Right lobe of liver (tissue), 6 donors: ENCODE measurements around the gene GMDS. TPM values are rescaled to one million over a fixed set of nuclear protein-coding genes. Genes with fewer than 3 reads are reported as not detected.

Experiments used
- ATAC-seq, 4 donors: fragments of 200-7000 bp; cut with Tn5 transposase; one replicate each; pipeline ENCODE4 v1.9.1; 2020; ENCODE audit warnings: mild to moderate bottlenecking in 4 of 4, moderate library complexity in 4 of 4
- DNase-seq, 3 donors: peaks; one replicate each; pipeline ENCODE4 v3.0.0-alpha.2; 2020
- H3K27ac ChIP-seq, 3 donors: fragments of 200-600 bp; one replicate each; pipeline ENCODE4 v1.8.0; 2022
- H3K27me3 ChIP-seq, 2 donors: fragments of 200-600 bp; one replicate each; pipeline ENCODE4 v1.8.0; 2022
- H3K36me3 ChIP-seq, 4 donors: fragments of 200-600 bp; sonication (generic) in 1 of 4; one replicate each; pipeline versions ENCODE4 v1.5.1 to v1.8.0; 2017 to 2022; ENCODE audit warnings: control low read depth in 1 of 4
- H3K4me1 ChIP-seq, 4 donors: fragments of 200-600 bp; sonication (generic) in 1 of 4; one replicate each; pipeline versions ENCODE4 v1.5.1 to v1.8.0; 2017 to 2022; ENCODE audit warnings: control low read depth in 1 of 4
- H3K4me3 ChIP-seq, 3 donors: fragments of 200-600 bp; one replicate each; pipeline ENCODE4 v1.8.0; 2022
- H3K9me3 ChIP-seq, 4 donors: fragments of 200-600 bp; sonication (generic) in 1 of 4; one replicate each; pipeline versions ENCODE4 v1.5.1 to v1.8.0; 2017 to 2022; ENCODE audit warnings: control low read depth in 1 of 4
- POLR2A ChIP-seq: fragments of 450-650 bp; IDR thresholded peaks from one replicate; pipeline ENCODE4 v1.6.1; 2017; ENCODE audit warnings: antibody characterized with exemption, mild to moderate bottlenecking
- WGBS: methylation state at CpG from one replicate; pipeline ENCODE4 v1.1.6; 2018; ENCODE audit warnings: low coverage, low lambda C conversion rate; ENCODE audit not compliant: insufficient coverage; ENCODE audit errors: missing lambda C conversion rate; 5-methylcytosine and 5-hydroxymethylcytosine counted together
- intact Hi-C, 2 donors: fragments of 100-400 bp; cut with DNase I; formaldehyde crosslinking; loops; one replicate each; pipeline versions ENCODE4 v1.11.2 to v1.14.1; 2022
- total RNA-seq, 6 experiments: library from RNA; depleted of rRNA in 2 of 6; stranded (reverse); fragments of >200 nt in 2 of 6; fragmentation: NEBNext Ultra II Directional in 3 of 6; extraction: Animal tissue kit (Norgen Biotek cat#: 25700) in 3 of 6; gene quantifications; one replicate each; pipeline versions ENCODE4 v1.1.0 to v1.2.4, GENCODE V29; 2016 to 2023
- TF ChIP-seq, protein P1 (sequence below), 4 donors: fragments of 200-600 bp in 3 of 4; fragments of 450-650 bp in 1 of 4; IDR thresholded peaks; one replicate each; pipeline versions ENCODE4 v1.5.1 to v1.8.0; 2016 to 2022; ENCODE audit warnings: antibody characterized with exemption in 4 of 4, mild to moderate bottlenecking in 2 of 4
- donor health status: DM: no; HTN: yes; CAD: no.
- donor health status: DM: no; HTN: no; CAD: no.
- donor health status: DM: no; HTN: no; CAD: no.
- donor health status: DM: no; HTN: yes; CAD: no.
- donor health status: DM: no; HTN: yes; CAD: no.

The GMDS gene
- total RNA-seq, 6 experiments from 2014 or later, result 15.9 to 34.4 (median 23.4) TPM

DNA sequence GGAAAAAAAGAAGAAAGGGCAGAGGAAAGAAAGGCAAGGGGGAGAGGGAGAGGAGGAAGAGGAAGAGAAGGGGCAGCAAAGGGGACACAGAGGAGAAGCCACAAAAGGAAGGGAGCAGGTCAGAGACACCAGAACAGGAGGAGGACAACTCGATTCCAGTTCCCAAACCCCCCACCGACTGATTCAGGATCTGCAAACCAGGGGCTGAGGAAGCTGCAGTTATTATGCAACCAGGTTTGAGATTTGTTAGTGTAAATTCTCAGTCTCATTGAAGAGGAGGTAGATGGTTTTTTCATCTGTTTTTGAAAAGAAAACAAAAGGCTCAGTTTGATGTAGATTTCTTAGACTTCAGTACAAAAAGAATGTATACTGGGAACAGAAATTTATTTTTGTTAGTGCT, 432.9 kb downstream of the GMDS start:
- WGBS, result 53% methylated on average over 2 of the region's 2 CpGs
- no peaks in the 10 kb centered on the region for H3K27me3 ChIP-seq
- no peaks in the 10 kb centered on the region for H3K4me1 ChIP-seq
- H3K27ac ChIP-seq, result no peak overlapping the region
- DNase-seq (no peak), ATAC-seq (no peak)
- H3K36me3 ChIP-seq, result no peaks in the 10 kb centered on the region
- H3K4me3 ChIP-seq, result no peak overlapping the region
- no peaks in the 10 kb centered on the region for H3K9me3 ChIP-seq
- TF ChIP-seq, protein P1, sequence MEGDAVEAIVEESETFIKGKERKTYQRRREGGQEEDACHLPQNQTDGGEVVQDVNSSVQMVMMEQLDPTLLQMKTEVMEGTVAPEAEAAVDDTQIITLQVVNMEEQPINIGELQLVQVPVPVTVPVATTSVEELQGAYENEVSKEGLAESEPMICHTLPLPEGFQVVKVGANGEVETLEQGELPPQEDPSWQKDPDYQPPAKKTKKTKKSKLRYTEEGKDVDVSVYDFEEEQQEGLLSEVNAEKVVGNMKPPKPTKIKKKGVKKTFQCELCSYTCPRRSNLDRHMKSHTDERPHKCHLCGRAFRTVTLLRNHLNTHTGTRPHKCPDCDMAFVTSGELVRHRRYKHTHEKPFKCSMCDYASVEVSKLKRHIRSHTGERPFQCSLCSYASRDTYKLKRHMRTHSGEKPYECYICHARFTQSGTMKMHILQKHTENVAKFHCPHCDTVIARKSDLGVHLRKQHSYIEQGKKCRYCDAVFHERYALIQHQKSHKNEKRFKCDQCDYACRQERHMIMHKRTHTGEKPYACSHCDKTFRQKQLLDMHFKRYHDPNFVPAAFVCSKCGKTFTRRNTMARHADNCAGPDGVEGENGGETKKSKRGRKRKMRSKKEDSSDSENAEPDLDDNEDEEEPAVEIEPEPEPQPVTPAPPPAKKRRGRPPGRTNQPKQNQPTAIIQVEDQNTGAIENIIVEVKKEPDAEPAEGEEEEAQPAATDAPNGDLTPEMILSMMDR (IDR thresholded peaks at IDR 0.05), result no peak
- no peak for TF ChIP-seq POLR2A
- intact Hi-C loops, result no loop called here

GRCh38 chr6:1812034-1812433, 433.4 kb downstream of the GMDS start:
- TF ChIP-seq, protein P1 (IDR thresholded peaks at IDR 0.05), result no peak
- TF ChIP-seq POLR2A, result no peak
- ATAC-seq (no peak), DNase-seq (no peak)
- 94% methylated on average over 5 of the region's 7 CpGs for WGBS
- H3K27ac ChIP-seq, result no peak overlapping the region
- no peaks in the 10 kb centered on the region for H3K36me3 ChIP-seq
- H3K4me3 ChIP-seq, result no peak overlapping the region
- intact Hi-C loops, result no loop called here
- H3K9me3 ChIP-seq, result no peaks in the 10 kb centered on the region
- no peaks in the 10 kb centered on the region for H3K4me1 ChIP-seq
- H3K27me3 ChIP-seq, result no peaks in the 10 kb centered on the region

- WGBS, result 89% methylated on average over 2 of the region's 2 CpGs
- ATAC-seq, result no peak
- H3K27ac ChIP-seq, result no peak overlapping the region
- TF ChIP-seq POLR2A, result no peak
- TF ChIP-seq, protein P1 (IDR thresholded peaks at IDR 0.05), result no peak
- no peaks in the 10 kb centered on the region for H3K27me3 ChIP-seq
- no peaks in the 10 kb centered on the region for H3K9me3 ChIP-seq
- DNase-seq, result no peak
- H3K4me1 ChIP-seq, result no peaks in the 10 kb centered on the region
- H3K4me3 ChIP-seq, result no peak overlapping the region
- intact Hi-C loops, result no loop called here
- H3K36me3 ChIP-seq, result no peaks in the 10 kb centered on the region
These were observed 434.5 kb downstream of the GMDS start for GRCh38 chr6:1810880-1811279.

GRCh38 chr6:1809291-1809988, 436.0 kb downstream of the GMDS start:
- H3K9me3 ChIP-seq, result no peaks in the 10 kb centered on the region
- WGBS, result 96% methylated on average over 11 of the region's 11 CpGs
- TF ChIP-seq POLR2A, result no peak
- TF ChIP-seq, protein P1 (IDR thresholded peaks at IDR 0.05), result no peak
- H3K4me1 ChIP-seq, result no peaks in the 10 kb centered on the region
- H3K27ac ChIP-seq, result no peak overlapping the region
- ATAC-seq, result no peak
- no peaks in the 10 kb centered on the region for H3K36me3 ChIP-seq
- no peaks in the 10 kb centered on the region for H3K27me3 ChIP-seq
- intact Hi-C loops, result no loop called here
- DNase-seq, result no peak
- no peak overlapping the region for H3K4me3 ChIP-seq

- Histone ChIP-seq H3K9me3 (no peaks in the 10 kb centered on the region), H3K4me3 (no peak overlapping the region), H3K4me1 (no peaks in the 10 kb centered on the region), H3K27me3 (no peaks in the 10 kb centered on the region), H3K36me3 (no peaks in the 10 kb centered on the region), H3K27ac (no peak overlapping the region)
- no peak for DNase-seq
- 90% methylated on average over 6 of the region's 6 CpGs for WGBS
- ATAC-seq, result no peak
- no peak for TF ChIP-seq POLR2A
- TF ChIP-seq, protein P1 (IDR thresholded peaks at IDR 0.05), result no peak
- intact Hi-C loops, result no loop called here
These were observed 438.5 kb downstream of the GMDS start for GRCh38 chr6:1806935-1807334.
